Measurements from ENCODE around the gene AKAIN1.

Gene AKAIN1

GRCh38 chr18:5144629-5145028, 52.4 kb downstream of the AKAIN1 start:
- no peak overlapping the region for H3K27ac ChIP-seq
- no peak for TF ChIP-seq CTCF (conservative IDR thresholded peaks at IDR 0.05; ENCODE audit: low read depth)
- POLR2A ChIA-PET (ENCODE audit: low non-redundant PET): no interaction called here
- CTCF ChIA-PET: no interaction called here
- DNase-seq (ENCODE audit: low spot score): no peak

GRCh38 chr18:5142859-5143258, 54.2 kb downstream of the AKAIN1 start:
- ChIA-PET CTCF (no interaction called here), POLR2A (ENCODE audit: low non-redundant PET) (no interaction called here)
- no peak for DNase-seq (ENCODE audit: low spot score)
- no peak overlapping the region for H3K27ac ChIP-seq
- TF ChIP-seq CTCF (conservative IDR thresholded peaks at IDR 0.05; ENCODE audit: low read depth): no peak

GRCh38 chr18:5142131-5142530, 54.9 kb downstream of the AKAIN1 start:
- no peak for TF ChIP-seq CTCF (conservative IDR thresholded peaks at IDR 0.05; ENCODE audit: low read depth)
- CTCF ChIA-PET: no interaction called here
- no peak overlapping the region for H3K27ac ChIP-seq
- DNase-seq (ENCODE audit: low spot score): no peak
- POLR2A ChIA-PET (ENCODE audit: low non-redundant PET): no interaction called here

- no peak for TF ChIP-seq CTCF (conservative IDR thresholded peaks at IDR 0.05; ENCODE audit: low read depth)
- CTCF ChIA-PET: interaction anchor here (0.6 kb wide), 1 partner anchor 1697 kb away, joined by 7 read pairs; no protein-coding TSS in a partner anchor
- DNase-seq (ENCODE audit: low spot score): no peak
- no peak overlapping the region for H3K27ac ChIP-seq
- POLR2A ChIA-PET (ENCODE audit: low non-redundant PET): no interaction called here
These were observed 59.8 kb downstream of the AKAIN1 start for GRCh38 chr18:5137261-5137660.

- POLR2A ChIA-PET (ENCODE audit: low non-redundant PET): no interaction called here
- CTCF ChIA-PET: no interaction called here
- no peak overlapping the region for H3K27ac ChIP-seq
- DNase-seq (ENCODE audit: low spot score): no peak
- TF ChIP-seq CTCF (conservative IDR thresholded peaks at IDR 0.05; ENCODE audit: low read depth): no peak
These were observed 64.1 kb downstream of the AKAIN1 start for GRCh38 chr18:5132987-5133386.

- POLR2A ChIA-PET (ENCODE audit: low non-redundant PET): no interaction called here
- no peak for TF ChIP-seq CTCF (conservative IDR thresholded peaks at IDR 0.05; ENCODE audit: low read depth)
- no peak for DNase-seq (ENCODE audit: low spot score)
- H3K27ac ChIP-seq: no peak overlapping the region
- CTCF ChIA-PET: interaction anchor here (0.5 kb wide), 1 partner anchor 1767 kb away, joined by 3 read pairs; no protein-coding TSS in a partner anchor
These were observed 74.8 kb downstream of the AKAIN1 start for GRCh38 chr18:5122272-5122671.

- ChIA-PET POLR2A (ENCODE audit: low non-redundant PET) (no interaction called here), CTCF (no interaction called here)
- no peak overlapping the region for H3K27ac ChIP-seq
- TF ChIP-seq CTCF (conservative IDR thresholded peaks at IDR 0.05; ENCODE audit: low read depth): no peak
- DNase-seq (ENCODE audit: low spot score): no peak
These were observed 86.8 kb downstream of the AKAIN1 start for GRCh38 chr18:5110266-5110665.

All from RWPE1 (cell line).